Muscle of leg (tissue), 11 donors: ENCODE results near the gene SLC25A23. TPM values are rescaled to one million over a fixed set of nuclear protein-coding genes. Genes with fewer than 3 reads are reported as not detected.
"Not testable (repeated sequence)": the region's sequence is repeated elsewhere in the genome, so short reads cannot be mapped to it uniquely, and the experiment has no call there.

Source experiments
- DNase-seq: peaks from one replicate; pipeline ENCODE4 v3.0.0; 2013
- H3K27ac ChIP-seq: one replicate; pipeline ENCODE4 v1.5.1; 2013; ENCODE audit warnings: mild to moderate bottlenecking, low read length, control low read depth
- H3K27me3 ChIP-seq: one replicate; pipeline ENCODE4 v1.6.1; 2013; ENCODE audit warnings: low read length; ENCODE audit not compliant: control insufficient read depth, insufficient read depth
- H3K36me3 ChIP-seq: one replicate; pipeline ENCODE4 v1.6.1; 2013; ENCODE audit warnings: low read length; ENCODE audit not compliant: control insufficient read depth, insufficient read depth
- H3K4me1 ChIP-seq: one replicate; pipeline ENCODE4 v1.6.1; 2013; ENCODE audit warnings: low read length; ENCODE audit not compliant: control insufficient read depth, insufficient read depth
- H3K4me3 ChIP-seq: one replicate; pipeline ENCODE4 v1.5.1; 2013; ENCODE audit warnings: low read length, control low read depth
- H3K9me3 ChIP-seq: replicated peaks from 2 replicates; pipeline ENCODE4 v1.6.1; 2013; ENCODE audit warnings: low read depth, low read length; ENCODE audit not compliant: control insufficient read depth
- whole genome bisulfite sequencing: methylation state at CpG from one replicate; pipeline ENCODE4 v1.1.5; 2013; ENCODE audit warnings: missing lambda C conversion rate; ENCODE audit not compliant: insufficient coverage; 5-methylcytosine and 5-hydroxymethylcytosine counted together
- polyA plus RNA-seq, 8 donors: library from polyadenylated mRNA; unstranded; fragments of 120-200 nt; gene quantifications; one replicate each; pipeline versions ENCODE4 v1.2.1 to v1.2.3, GENCODE V29; 2013; ENCODE audit warnings: inconsistent platforms in 1 of 8, low replicate concordance in 1 of 8; ENCODE audit not compliant: insufficient read length in 8 of 8, insufficient read depth in 1 of 8
- total RNA-seq: library from RNA; stranded (reverse); fragments of 120-200 nt; gene quantifications from one replicate; pipeline ENCODE4 v1.2.4, GENCODE V29; 2013

SLC25A23 gene
- total and polyA plus RNA-seq, 9 donors = 16.7 to 41.7 (median 31.4) TPM

GRCh38 chr19:6442087-6442688 is 17.4 kb downstream of the SLC25A23 start:
- Histone ChIP-seq H3K9me3 (peaks cover 5% of the 10 kb centered on the region), H3K27me3 (no peaks in the 10 kb centered on the region), H3K4me1 (no peaks in the 10 kb centered on the region), H3K4me3 (no peak overlapping the region), H3K36me3 (peaks cover 10% of the 10 kb centered on the region), H3K27ac (no peak overlapping the region)
- no peak for DNase-seq
- 79% methylated on average over 7 of the region's 13 CpGs for WGBS

DNA sequence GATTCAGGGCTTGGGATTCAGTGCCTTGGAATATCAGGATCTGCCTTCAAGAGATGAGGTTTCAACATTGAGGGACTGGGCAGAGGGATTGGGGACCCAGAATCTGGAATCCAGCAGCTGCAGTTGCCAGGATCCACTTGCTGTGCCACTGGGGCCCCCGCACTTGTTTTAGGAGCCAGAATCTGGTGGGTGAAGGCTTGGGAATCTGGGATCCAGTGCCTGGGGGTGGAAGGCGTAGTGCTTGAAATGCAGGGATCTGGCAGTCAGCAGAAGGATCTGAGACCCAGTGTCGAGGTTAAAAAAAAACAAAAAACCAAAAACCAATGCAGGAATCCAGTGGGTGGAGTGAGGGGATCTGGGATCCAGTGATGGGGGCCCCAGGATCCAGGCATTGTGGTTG is 18.7 kb downstream of the SLC25A23 start:
- 100% methylated on average over 2 of the region's 3 CpGs for WGBS
- Histone ChIP-seq H3K27me3 (no peaks in the 10 kb centered on the region), H3K9me3 (peaks cover 5% of the 10 kb centered on the region), H3K36me3 (peaks cover 5% of the 10 kb centered on the region), H3K4me3 (no peak overlapping the region), H3K27ac (no peak overlapping the region), H3K4me1 (no peaks in the 10 kb centered on the region)
- DNase-seq = no peak

DNA sequence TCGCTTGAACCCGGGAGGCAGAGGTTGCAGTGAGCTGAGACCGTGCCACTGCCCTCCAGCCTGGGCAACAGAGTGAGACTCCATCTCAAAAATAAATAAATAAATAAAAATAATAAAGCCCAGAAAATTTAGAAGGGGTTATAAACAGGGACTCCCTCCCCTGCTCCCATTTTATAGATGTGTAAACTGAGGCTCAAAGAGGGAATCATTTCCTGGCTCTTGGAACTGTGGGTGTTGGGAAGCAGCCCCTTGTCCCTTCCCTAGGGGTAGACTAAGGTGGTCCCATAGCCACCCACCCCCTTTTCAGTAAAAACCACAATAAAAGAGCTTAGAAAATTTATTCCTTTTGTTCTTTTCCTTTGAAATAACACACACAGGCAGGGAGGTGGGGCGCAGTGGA is 19.8 kb downstream of the SLC25A23 start:
- Histone ChIP-seq H3K4me1 (no peaks in the 10 kb centered on the region), H3K27me3 (no peaks in the 10 kb centered on the region), H3K27ac (no peak overlapping the region), H3K36me3 (no peaks in the 10 kb centered on the region), H3K4me3 (no peak overlapping the region), H3K9me3 (no peaks in the 10 kb centered on the region)
- no peak for DNase-seq
- WGBS = no CpG with 5 or more reads among the region's 4 CpGs

GRCh38 chr19:6433663-6434062 is 25.9 kb downstream of the SLC25A23 start, which contains the start of gene SLC25A41:
SLC25A41 (minus strand) TSS chr19:6433763; CDS start chr19:6433693, 70 bp downstream.
- no peak within 1 kb of the TSS for H3K4me3 ChIP-seq
- no peaks in the 10 kb centered on the region for H3K36me3 ChIP-seq
- H3K9me3 ChIP-seq = no peaks in the 10 kb centered on the region
- peaks cover 6% of the 10 kb centered on the region for H3K27me3 ChIP-seq
- no peak within 1 kb of the TSS for H3K27ac ChIP-seq
- H3K4me1 ChIP-seq = no peaks in the 10 kb centered on the region
- WGBS = 85% methylated on average over 6 of the region's 10 CpGs
- no peak for DNase-seq

DNA sequence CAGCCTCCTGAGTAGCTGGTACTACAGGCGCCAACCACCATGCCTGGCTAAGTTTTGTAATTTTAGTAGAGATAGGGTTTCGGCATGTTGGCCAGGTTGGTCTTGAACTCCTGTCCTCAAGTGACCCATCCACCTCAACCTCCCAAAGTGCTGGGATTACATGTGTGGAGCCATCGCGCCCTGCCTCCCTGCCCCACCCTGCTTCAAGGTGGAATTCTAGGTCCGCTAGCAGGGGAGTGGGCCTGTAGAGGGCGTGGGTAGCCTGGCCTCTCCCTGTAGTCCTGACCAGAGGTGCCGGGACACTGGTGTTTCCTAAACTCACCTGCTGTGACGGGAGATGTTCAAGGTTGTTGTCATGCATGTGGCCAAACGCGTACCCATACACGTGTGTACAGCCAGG is 26.4 kb downstream of the SLC25A23 start:
- no peaks in the 10 kb centered on the region for H3K4me1 ChIP-seq
- no peak overlapping the region for H3K27ac ChIP-seq
- no peaks in the 10 kb centered on the region for H3K36me3 ChIP-seq
- WGBS = 58% methylated on average over 8 of the region's 11 CpGs
- no peaks in the 10 kb centered on the region for H3K9me3 ChIP-seq
- DNase-seq = no peak
- H3K4me3 ChIP-seq = no peak overlapping the region
- peaks cover 6% of the 10 kb centered on the region for H3K27me3 ChIP-seq

DNA sequence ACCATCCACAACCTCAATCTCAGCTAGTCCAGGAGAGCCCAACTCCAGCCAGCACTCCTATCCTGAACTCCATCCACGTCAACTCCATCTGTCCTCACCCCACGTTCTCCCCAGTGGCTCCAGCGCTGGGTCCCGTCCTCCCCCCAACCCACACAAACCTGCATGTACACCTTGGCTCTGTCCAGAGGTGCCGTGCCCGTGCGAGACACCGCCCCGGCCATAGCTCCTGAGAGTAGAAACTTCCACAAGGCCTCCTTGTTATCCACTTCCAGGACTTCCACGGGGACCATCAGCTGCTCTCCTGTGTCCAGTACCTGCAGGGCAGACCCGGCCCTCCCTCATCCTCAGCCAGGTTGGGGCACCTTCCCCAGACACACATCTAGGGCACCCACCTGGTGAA is 27.7 kb downstream of the SLC25A23 start:
- Histone ChIP-seq H3K4me3 (no peak overlapping the region), H3K27ac (no peak overlapping the region), H3K27me3 (peaks cover 6% of the 10 kb centered on the region), H3K9me3 (no peaks in the 10 kb centered on the region), H3K36me3 (no peaks in the 10 kb centered on the region), H3K4me1 (no peaks in the 10 kb centered on the region)
- WGBS = 88% methylated on average over 11 of the region's 11 CpGs
- no peak for DNase-seq

- Histone ChIP-seq H3K27me3 (peaks cover 6% of the 10 kb centered on the region), H3K36me3 (no peaks in the 10 kb centered on the region), H3K4me3 (no peak overlapping the region), H3K9me3 (peaks cover 2% of the 10 kb centered on the region), H3K27ac (no peak overlapping the region), H3K4me1 (peaks cover 10% of the 10 kb centered on the region)
- 44% methylated on average over 12 of the region's 20 CpGs for WGBS
- DNase-seq = no peak
These were observed 30.0 kb downstream of the SLC25A23 start for GRCh38 chr19:6429419-6430221.

DNA sequence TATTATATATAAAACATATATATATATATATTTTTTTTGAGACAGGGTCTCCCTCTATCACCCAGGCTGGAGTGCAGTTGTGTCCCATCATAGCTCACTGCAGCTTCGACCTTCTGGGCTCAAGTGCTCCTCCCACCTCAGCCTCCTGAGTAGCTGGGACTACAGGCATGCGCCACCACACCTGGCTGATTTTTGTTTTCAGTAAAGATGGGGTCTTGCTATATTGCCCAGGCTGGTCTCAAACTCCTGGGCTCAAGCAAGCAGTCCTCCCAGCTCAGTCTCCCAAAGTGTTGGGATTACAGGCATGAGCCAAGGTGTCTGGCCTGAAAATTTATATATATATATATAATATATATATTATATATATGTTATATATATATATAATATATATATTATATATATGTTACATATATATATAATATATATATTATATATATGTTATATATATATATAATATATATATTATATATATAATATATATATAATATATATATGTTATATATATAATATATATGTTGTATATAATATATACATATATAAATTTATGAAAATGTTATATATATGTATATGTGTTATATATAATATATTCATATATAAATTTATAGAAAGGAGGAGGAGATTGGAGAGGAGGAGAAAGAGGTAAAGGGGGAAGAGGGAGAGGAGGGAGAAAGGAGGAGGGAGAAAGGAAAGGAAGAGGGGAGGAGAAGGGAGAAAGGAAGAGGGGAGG is 30.7 kb downstream of the SLC25A23 start:
- 100% methylated on average over 1 of the region's 2 CpGs for WGBS
- not testable (repeated sequence) for H3K4me3 ChIP-seq, H3K27me3 ChIP-seq, H3K36me3 ChIP-seq, DNase-seq, H3K4me1 ChIP-seq, H3K9me3 ChIP-seq, H3K27ac ChIP-seq

DNA sequence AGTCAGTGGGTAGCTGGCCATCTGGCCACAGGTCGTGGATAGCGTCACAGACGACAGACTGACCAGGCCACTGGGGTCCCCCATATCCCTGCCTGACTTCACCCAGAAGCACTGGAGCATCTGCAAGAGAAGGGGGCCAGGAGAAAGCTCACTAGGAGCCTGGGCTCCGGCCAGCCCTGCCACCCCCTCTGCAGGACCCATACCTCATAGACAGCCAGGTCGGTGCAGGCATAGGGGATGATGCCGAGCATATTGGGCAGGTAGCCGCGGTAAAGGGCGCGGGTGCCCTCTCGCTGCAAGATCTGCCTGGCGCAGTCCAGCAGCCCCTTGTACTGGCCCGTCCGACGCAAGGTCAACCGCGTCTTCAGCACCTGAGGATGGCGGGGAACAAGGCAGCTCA is 32.5 kb downstream of the SLC25A23 start:
- peaks cover 6% of the 10 kb centered on the region for H3K27me3 ChIP-seq

More for the DNA sequence above, 32.5 kb downstream of the SLC25A23 start:
- no peak for DNase-seq
- Histone ChIP-seq H3K4me3 (no peak overlapping the region), H3K36me3 (peaks cover 6% of the 10 kb centered on the region), H3K9me3 (peaks cover 2% of the 10 kb centered on the region), H3K4me1 (peaks cover 25% of the 10 kb centered on the region), H3K27ac (no peak overlapping the region)
- 95% methylated on average over 17 of the region's 18 CpGs for WGBS
